ENCODE results near the gene GRIK1. TPM values are rescaled to one million over a fixed set of nuclear protein-coding genes. Genes with fewer than 3 reads are reported as not detected.
A peak's percentile ranks its signal among the peaks of the same experiment; 100 is the strongest.

The GRIK1 gene
- total RNA-seq, 4 donors from 2014 or later = 0.44 to 4.1 (median 2.6) TPM

DNA sequence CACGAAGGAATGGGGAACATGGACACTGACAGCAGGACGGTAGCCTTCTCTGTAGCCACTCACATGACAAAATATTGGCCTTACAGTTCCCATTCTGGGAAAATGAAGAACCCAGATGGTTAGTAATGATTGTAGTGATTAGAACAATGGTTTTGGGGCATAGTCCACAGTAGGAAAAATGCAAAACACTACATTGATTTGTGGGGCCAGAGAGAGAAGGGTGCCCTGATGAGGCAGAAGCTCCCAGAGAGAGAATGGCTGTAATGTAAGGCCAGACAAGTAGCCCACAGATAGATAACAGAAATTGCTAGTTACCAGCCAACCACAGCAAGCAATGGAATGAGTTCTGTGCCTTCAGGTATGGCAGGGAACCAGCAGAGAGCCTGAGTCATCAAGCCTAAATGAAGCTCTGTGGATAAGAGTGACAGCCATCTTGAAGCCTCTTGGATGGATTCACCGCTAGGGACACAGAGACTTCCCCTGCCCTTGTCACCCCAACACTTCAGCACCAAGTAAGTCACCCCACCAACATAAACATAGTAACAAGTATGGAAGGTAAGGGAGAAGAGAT is 435.0 kb downstream of the GRIK1 start:
- Histone ChIP-seq H3K27ac (no peak overlapping the region), H3K4me3 (no peak overlapping the region), H3K27me3 (no peaks in the 10 kb centered on the region), H3K36me3 (peaks cover 0 to 10% (median 0%) of the 10 kb centered on the region in 3 donors), H3K9me3 (no peaks in the 10 kb centered on the region), H3K4me1 (no peaks in the 10 kb centered on the region)
- no peak for TF ChIP-seq POLR2A (IDR thresholded peaks at IDR 0.05)
- TF ChIP-seq, protein P1, sequence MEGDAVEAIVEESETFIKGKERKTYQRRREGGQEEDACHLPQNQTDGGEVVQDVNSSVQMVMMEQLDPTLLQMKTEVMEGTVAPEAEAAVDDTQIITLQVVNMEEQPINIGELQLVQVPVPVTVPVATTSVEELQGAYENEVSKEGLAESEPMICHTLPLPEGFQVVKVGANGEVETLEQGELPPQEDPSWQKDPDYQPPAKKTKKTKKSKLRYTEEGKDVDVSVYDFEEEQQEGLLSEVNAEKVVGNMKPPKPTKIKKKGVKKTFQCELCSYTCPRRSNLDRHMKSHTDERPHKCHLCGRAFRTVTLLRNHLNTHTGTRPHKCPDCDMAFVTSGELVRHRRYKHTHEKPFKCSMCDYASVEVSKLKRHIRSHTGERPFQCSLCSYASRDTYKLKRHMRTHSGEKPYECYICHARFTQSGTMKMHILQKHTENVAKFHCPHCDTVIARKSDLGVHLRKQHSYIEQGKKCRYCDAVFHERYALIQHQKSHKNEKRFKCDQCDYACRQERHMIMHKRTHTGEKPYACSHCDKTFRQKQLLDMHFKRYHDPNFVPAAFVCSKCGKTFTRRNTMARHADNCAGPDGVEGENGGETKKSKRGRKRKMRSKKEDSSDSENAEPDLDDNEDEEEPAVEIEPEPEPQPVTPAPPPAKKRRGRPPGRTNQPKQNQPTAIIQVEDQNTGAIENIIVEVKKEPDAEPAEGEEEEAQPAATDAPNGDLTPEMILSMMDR (IDR thresholded peaks at IDR 0.05) = no peak
- TF ChIP-seq EP300 (IDR thresholded peaks at IDR 0.05) = no peak
- no peak for DNase-seq (ENCODE audit: low spot score in 2 of 2)
- 62 to 67% methylated on average over 3 of the region's 3 CpGs for WGBS, 2 donors

- H3K27me3 ChIP-seq = no peaks in the 10 kb centered on the region
- H3K36me3 ChIP-seq = peaks cover 0 to 22% (median 0%) of the 10 kb centered on the region in 3 donors
- H3K27ac ChIP-seq = no peak overlapping the region
- WGBS, 2 donors = 37 to 58% methylated on average over 1 of the region's 1 CpG
- peaks cover 0 to 4% (median 0%) of the 10 kb centered on the region in 4 donors for H3K9me3 ChIP-seq
- no peak overlapping the region for H3K4me3 ChIP-seq
- DNase-seq (ENCODE audit: low spot score in 2 of 2) = no peak
- no peak for TF ChIP-seq POLR2A (IDR thresholded peaks at IDR 0.05)
- TF ChIP-seq, protein P1 (IDR thresholded peaks at IDR 0.05) = no peak
- no peak for TF ChIP-seq EP300 (IDR thresholded peaks at IDR 0.05)
- H3K4me1 ChIP-seq = no peaks in the 10 kb centered on the region
These were observed 438.3 kb downstream of the GRIK1 start for GRCh38 chr21:29501451-29501850.

DNA sequence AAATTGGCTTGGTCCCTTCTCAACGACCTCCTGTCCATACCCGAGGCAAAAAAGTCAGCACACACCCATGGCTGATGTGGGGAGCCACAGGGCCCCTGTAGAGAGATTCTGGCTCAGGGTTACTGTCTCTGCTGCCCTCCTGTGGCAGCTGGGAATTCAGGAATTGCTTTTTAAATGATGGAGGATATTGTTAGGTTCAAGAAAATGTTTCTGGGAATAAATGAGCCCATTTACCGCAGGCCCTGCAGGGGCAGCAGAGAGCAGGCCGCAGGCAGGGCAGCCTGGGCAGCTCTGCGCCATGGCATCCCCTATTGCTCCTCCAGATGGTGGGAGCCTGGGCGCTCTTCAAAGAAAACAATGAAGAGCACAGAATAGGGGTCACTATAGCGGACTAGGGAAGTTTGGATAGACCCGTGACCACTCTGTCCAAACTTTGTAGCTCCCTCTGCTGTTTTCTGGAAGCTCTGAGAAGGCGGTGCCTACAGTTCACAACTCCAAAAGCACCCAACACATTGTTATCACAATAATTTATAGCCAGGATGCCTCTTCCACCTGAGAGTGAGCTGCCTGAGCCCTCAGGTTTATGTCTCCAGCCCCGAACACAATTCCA is 440.0 kb downstream of the GRIK1 start:
- DNase-seq (ENCODE audit: low spot score in 2 of 2) = no peak
- TF ChIP-seq EP300 (IDR thresholded peaks at IDR 0.05) = no peak
- TF ChIP-seq, protein P1 (IDR thresholded peaks at IDR 0.05) = peak in 1 of 5 experiments; percentile 12
- Histone ChIP-seq H3K27ac (no peak overlapping the region), H3K4me1 (no peaks in the 10 kb centered on the region), H3K4me3 (no peak overlapping the region), H3K36me3 (peaks cover 0 to 19% (median 0%) of the 10 kb centered on the region in 3 donors), H3K9me3 (peaks cover 0 to 4% (median 0%) of the 10 kb centered on the region in 4 donors), H3K27me3 (no peaks in the 10 kb centered on the region)
- 88 to 90% methylated on average over 10 of the region's 10 CpGs for WGBS, 2 donors

- Histone ChIP-seq H3K27me3 (no peaks in the 10 kb centered on the region), H3K36me3 (peaks cover 0 to 13% (median 0%) of the 10 kb centered on the region in 3 donors), H3K9me3 (peaks cover 0 to 4% (median 0%) of the 10 kb centered on the region in 4 donors), H3K27ac (no peak overlapping the region), H3K4me3 (no peak overlapping the region), H3K4me1 (no peaks in the 10 kb centered on the region)
- TF ChIP-seq, protein P1 (IDR thresholded peaks at IDR 0.05) = no peak
- TF ChIP-seq POLR2A (IDR thresholded peaks at IDR 0.05) (no peak), EP300 (IDR thresholded peaks at IDR 0.05) (no peak)
- 91 to 96% methylated on average over 4 of the region's 4 CpGs for WGBS, 2 donors
- no peak for DNase-seq (ENCODE audit: low spot score in 2 of 2)
These were observed 440.6 kb downstream of the GRIK1 start for GRCh38 chr21:29499229-29499628.

GRCh38 chr21:29496337-29496736 is 443.5 kb downstream of the GRIK1 start:
- H3K4me3 ChIP-seq = no peak overlapping the region
- DNase-seq (ENCODE audit: low spot score in 2 of 2) = no peak
- TF ChIP-seq, protein P1 (IDR thresholded peaks at IDR 0.05) = no peak
- peaks cover 0 to 4% (median 0%) of the 10 kb centered on the region in 4 donors for H3K9me3 ChIP-seq
- WGBS, 2 donors = 18 to 35% methylated on average over 1 of the region's 1 CpG
- no peaks in the 10 kb centered on the region for H3K27me3 ChIP-seq
- no peaks in the 10 kb centered on the region for H3K4me1 ChIP-seq
- H3K36me3 ChIP-seq = peaks cover 0 to 12% (median 0%) of the 10 kb centered on the region in 3 donors
- H3K27ac ChIP-seq = no peak overlapping the region

Measured in tibial nerve (tissue), 4 donors.